LoVo (cell line): ENCODE measurements around the gene EPM2A.

Experiments used
- DNase-seq: peaks from one replicate; pipeline ENCODE4 v3.0.0-alpha.2; 2016; ENCODE audit warnings: low spot score

The EPM2A gene

GRCh38 chr6:145670311-145670710 lies 65.0 kb downstream of the EPM2A start:
- no peak for DNase-seq

GRCh38 chr6:145669627-145670034 lies 65.7 kb downstream of the EPM2A start:
- no peak for DNase-seq

GRCh38 chr6:145668844-145669243 lies 66.5 kb downstream of the EPM2A start:
- no peak for DNase-seq

- no peak for DNase-seq
These were observed 74.6 kb downstream of the EPM2A start for GRCh38 chr6:145660676-145661075.

GRCh38 chr6:145656128-145656527 lies 79.2 kb downstream of the EPM2A start:
- no peak for DNase-seq

GRCh38 chr6:145652572-145652971 lies 82.7 kb downstream of the EPM2A start:
- no peak for DNase-seq

GRCh38 chr6:145651988-145652387 lies 83.3 kb downstream of the EPM2A start:
- DNase-seq, result no peak

GRCh38 chr6:145648149-145648548 lies 87.2 kb downstream of the EPM2A start:
- no peak for DNase-seq

GRCh38 chr6:145647602-145648001 lies 87.7 kb downstream of the EPM2A start:
- no peak for DNase-seq

- DNase-seq, result no peak
These were observed 91.6 kb downstream of the EPM2A start for GRCh38 chr6:145643760-145644159.

- peak; percentile 71 for DNase-seq
These were observed 101.2 kb downstream of the EPM2A start for GRCh38 chr6:145633981-145634627.

- no peak for DNase-seq
These were observed 102.3 kb downstream of the EPM2A start for GRCh38 chr6:145632971-145633370.

GRCh38 chr6:145631374-145631773 lies 103.9 kb downstream of the EPM2A start:
- DNase-seq, result no peak

GRCh38 chr6:145630598-145630997 lies 104.7 kb downstream of the EPM2A start:
- DNase-seq, result no peak

GRCh38 chr6:145629478-145629877 lies 105.8 kb downstream of the EPM2A start:
- no peak for DNase-seq

GRCh38 chr6:145627451-145627850 lies 107.9 kb downstream of the EPM2A start:
- no peak for DNase-seq

GRCh38 chr6:145626857-145627256 lies 108.5 kb downstream of the EPM2A start:
- no peak for DNase-seq

GRCh38 chr6:145623231-145623630 lies 112.1 kb downstream of the EPM2A start:
- DNase-seq, result no peak

GRCh38 chr6:145621776-145622175 lies 113.5 kb downstream of the EPM2A start:
- no peak for DNase-seq

GRCh38 chr6:145620088-145620487 lies 115.2 kb downstream of the EPM2A start:
- DNase-seq, result no peak

GRCh38 chr6:145609521-145609920 lies 125.8 kb downstream of the EPM2A start:
- no peak for DNase-seq

- DNase-seq, result no peak
These were observed 126.5 kb downstream of the EPM2A start for GRCh38 chr6:145608850-145609249.

- no peak for DNase-seq
These were observed 131.3 kb downstream of the EPM2A start for GRCh38 chr6:145603991-145604390.

- DNase-seq, result no peak
These were observed 131.9 kb downstream of the EPM2A start for GRCh38 chr6:145603424-145603833.
